GM12878 (cell line): ENCODE results near the gene TRHDE. TPM values are rescaled to one million over a fixed set of nuclear protein-coding genes. Genes with fewer than 3 reads are reported as not detected.

Experiments
- ATAC-seq: fragments of 200-7000 bp; cut with Tn5 transposase; 3 replicates; pipeline ENCODE4 v1.9.1; 2020; ENCODE audit warnings: mild to moderate bottlenecking, moderate library complexity
- BruUV-seq: library from RNA; stranded (reverse); fragments of 400-500 nt; replicated peaks from 2 replicates; lab custom pipeline; 2021; lab: Mats Ljungman, UMichigan
- CTCF ChIA-PET: fragments of 300-600 bp; sonication (Branson Sonifier 250); formaldehyde crosslinking; extraction: SDS; loops from one replicate; lab custom pipeline; 2021; ENCODE audit warnings: inconsistent platforms; lab: Yijun Ruan, JAX
- POLR2A ChIA-PET: fragments of 350-600 bp; formaldehyde crosslinking; extraction: SDS; loops from one replicate; lab custom pipeline; 2021; ENCODE audit warnings: inconsistent platforms; lab: Charles Lee
- RAD21 ChIA-PET: fragments of 300-600 bp; sonication (Branson Sonifier 250); formaldehyde crosslinking; loops from one replicate; lab custom pipeline; 2023; ENCODE audit warnings: antibody characterized with exemption; ENCODE audit not compliant: unreplicated experiment; lab: Charles Lee
- SMC1A ChIA-PET: fragments of 300-600 bp; sonication (Branson Sonifier 250); formaldehyde crosslinking; loops from one replicate; lab custom pipeline; 2023; ENCODE audit not compliant: unreplicated experiment, uncharacterized antibody; lab: Charles Lee
- DNase-seq: peaks from one replicate; pipeline ENCODE4 v3.0.0-alpha.2; 2011; ENCODE audit warnings: low read depth, low spot score
- FAIRE-seq: peaks from 3 replicates; lab custom pipeline; 2011; peaks lifted over from hg19 to GRCh38; lab: Jason Lieb, UNC
- H2AFZ ChIP-seq: 2 replicates; pipeline ENCODE4 v1.6.0; 2011; ENCODE audit warnings: low read depth, low read length, control low read depth; ENCODE audit not compliant: control insufficient read depth
- H3K27ac ChIP-seq: 2 replicates; pipeline ENCODE4 v1.5.1; 2011; ENCODE audit warnings: control low read depth; ENCODE audit not compliant: control insufficient read depth, insufficient read depth
- H3K27me3 ChIP-seq, 2 experiments: replicated peaks in 1 of 2; 2 replicates each; pipeline versions ENCODE4 v1.6.0 to v1.6.1; 2011; ENCODE audit warnings: low read length in 1 of 2; ENCODE audit not compliant: control insufficient read depth in 2 of 2, insufficient read depth in 2 of 2
- H3K36me3 ChIP-seq, 2 experiments: 2 replicates each; pipeline ENCODE4 v1.5.1; 2011; ENCODE audit warnings: low read length in 1 of 2; ENCODE audit not compliant: control insufficient read depth in 2 of 2, insufficient read depth in 2 of 2
- H3K4me1 ChIP-seq: 2 replicates; pipeline ENCODE4 v1.6.1; 2011; ENCODE audit warnings: mild to moderate bottlenecking, low read length, moderate library complexity, mixed read lengths; ENCODE audit not compliant: control insufficient read depth, insufficient read depth
- H3K4me2 ChIP-seq: 2 replicates; pipeline ENCODE4 v1.6.0; 2011; ENCODE audit warnings: control low read depth; ENCODE audit not compliant: control insufficient read depth, insufficient read depth
- H3K4me3 ChIP-seq: fragments of 200-600 bp; sonication (generic); 2 replicates; pipeline ENCODE4 v1.5.1; 2016
- H3K79me2 ChIP-seq: 2 replicates; pipeline ENCODE4 v1.6.0; 2011; ENCODE audit warnings: low read length; ENCODE audit not compliant: control insufficient read depth, insufficient read depth
- H3K9ac ChIP-seq: 2 replicates; pipeline ENCODE4 v1.8.0; 2011; ENCODE audit warnings: low read length, control low read depth, mixed read lengths; ENCODE audit not compliant: control insufficient read depth, insufficient read depth
- H3K9me3 ChIP-seq: replicated peaks from 3 replicates; pipeline ENCODE4 v1.5.1; 2011; ENCODE audit warnings: mild to moderate bottlenecking, low read length; ENCODE audit not compliant: control insufficient read depth, insufficient read depth
- H4K20me1 ChIP-seq: 2 replicates; pipeline ENCODE4 v1.6.0; 2011; ENCODE audit not compliant: control insufficient read depth, insufficient read depth
- CREB1 ChIP-seq: IDR thresholded peaks from 2 replicates; pipeline ENCODE4 v1.6.1; 2012; ENCODE audit warnings: low read depth, mild to moderate bottlenecking, inconsistent platforms
- HDGF ChIP-seq: fragments of 450-650 bp; IDR thresholded peaks from 2 replicates; pipeline ENCODE4 v1.6.1; 2016; ENCODE audit warnings: antibody characterized with exemption
- IRF3 ChIP-seq: fragments of 450-650 bp; IDR thresholded peaks from 2 replicates; pipeline ENCODE4 v1.6.1; 2014; ENCODE audit warnings: mild to moderate bottlenecking
- NFYA ChIP-seq: IDR thresholded peaks from 2 replicates; pipeline ENCODE4 v1.6.1; 2011; ENCODE audit warnings: low read depth, mild to moderate bottlenecking, low read length, improper control_type of control experiment, borderline replicate concordance
- NKRF ChIP-seq: fragments of 450-650 bp; conservative IDR thresholded peaks from 2 replicates; pipeline ENCODE4 v1.6.1; 2017; ENCODE audit warnings: mild to moderate bottlenecking, moderate library complexity
- NR2F1 ChIP-seq: fragments of 450-650 bp; conservative IDR thresholded peaks from 2 replicates; pipeline ENCODE4 v1.6.1; 2017; ENCODE audit warnings: mild to moderate bottlenecking
- POLR2A ChIP-seq: IDR thresholded peaks from 2 replicates; pipeline ENCODE4 v1.6.1; 2011; ENCODE audit warnings: low read depth, mild to moderate bottlenecking, low read length
- POU2F2 ChIP-seq: IDR thresholded peaks from 3 replicates; pipeline ENCODE4 v1.6.1; 2011; ENCODE audit warnings: low read depth, mild to moderate bottlenecking, low read length, borderline replicate concordance
- RCOR1 ChIP-seq: conservative IDR thresholded peaks from 2 replicates; pipeline ENCODE4 v1.6.1; 2012; ENCODE audit warnings: low read depth, low read length, improper control_type of control experiment
- RELA ChIP-seq: fragments of 450-650 bp; IDR thresholded peaks from 2 replicates; pipeline ENCODE4 v1.8.0; 2014; ENCODE audit warnings: borderline replicate concordance; ENCODE audit not compliant: partially characterized antibody
- RUNX3 ChIP-seq: IDR thresholded peaks from 2 replicates; pipeline ENCODE4 v1.6.1; 2012; ENCODE audit warnings: low read length, inconsistent platforms
- SREBF1 ChIP-seq: IDR thresholded peaks from 2 replicates; pipeline ENCODE4 v1.6.1; 2012; ENCODE audit warnings: mild to moderate bottlenecking, low read length
- STAT3 ChIP-seq: IDR thresholded peaks from 2 replicates; pipeline ENCODE4 v1.6.1; 2011; ENCODE audit warnings: low read depth, low read length, improper control_type of control experiment
- SUPT20H ChIP-seq: IDR thresholded peaks from 2 replicates; pipeline ENCODE4 v1.6.1; 2011; ENCODE audit warnings: low read depth, mild to moderate bottlenecking, low read length, moderate library complexity, borderline replicate concordance; ENCODE audit not compliant: control insufficient read depth
- WGBS: methylation state at CpG from one replicate; pipeline ENCODE4 v1.1.6; 2016; ENCODE audit warnings: low lambda C conversion rate; ENCODE audit not compliant: insufficient replicate concordance, insufficient coverage; ENCODE audit errors: missing lambda C conversion rate; 5-methylcytosine and 5-hydroxymethylcytosine counted together
- in situ Hi-C: fragments of 300-500 bp; cut with MboI; formaldehyde crosslinking; loops from 9 replicates; pipeline ENCODE4 v1.14.3; 2018; ENCODE audit warnings: mixed read lengths
- intact Hi-C: fragments of 100-400 bp; cut with micrococcal nuclease; formaldehyde crosslinking; loops from one replicate; pipeline ENCODE4 v1.14.2; 2022; ENCODE audit not compliant: unreplicated experiment
- polyA plus RNA-seq, 11 experiments: library from polyadenylated mRNA; depleted of rRNA in 4 of 11; unstranded in 6 of 11; stranded (reverse) in 5 of 11; fragments of >200 nt; fragmentation: Nextera tagmentation in 4 of 11; fragmentation: Illumina TruSeq in 1 of 11; extraction: Ambion mirVana in 4 of 11; extraction: Trizol in 1 of 11; gene quantifications; 1 replicate in 1 of 11; 2 replicates in 10 of 11; pipeline versions ENCODE4 v1.2.1 to v1.2.3, GENCODE V29; 2011 to 2016; ENCODE audit warnings: inconsistent platforms in 2 of 11, missing spikeins in 2 of 11, low read depth in 1 of 11
- total RNA-seq, 4 experiments: library from RNA; depleted of rRNA in 3 of 4; stranded (reverse); fragments of >200 nt in 3 of 4; fragmentation: Illumina TruSeq in 1 of 4; extraction: Trizol in 1 of 4; gene quantifications; 2 replicates each; pipeline versions ENCODE4 v1.2.1 to v1.2.3, GENCODE V29; 2013 to 2021
- TF ChIP-seq, protein P1 (sequence below): IDR thresholded peaks from 2 replicates; pipeline ENCODE4 v1.6.1; 2012; ENCODE audit warnings: low read depth, low read length, improper control_type of control experiment

TRHDE gene
- total and polyA plus RNA-seq, 10 of the 15 experiments (the other 5 are each of a cell fraction or from before 2014, with no cell fraction given): not detected

DNA sequence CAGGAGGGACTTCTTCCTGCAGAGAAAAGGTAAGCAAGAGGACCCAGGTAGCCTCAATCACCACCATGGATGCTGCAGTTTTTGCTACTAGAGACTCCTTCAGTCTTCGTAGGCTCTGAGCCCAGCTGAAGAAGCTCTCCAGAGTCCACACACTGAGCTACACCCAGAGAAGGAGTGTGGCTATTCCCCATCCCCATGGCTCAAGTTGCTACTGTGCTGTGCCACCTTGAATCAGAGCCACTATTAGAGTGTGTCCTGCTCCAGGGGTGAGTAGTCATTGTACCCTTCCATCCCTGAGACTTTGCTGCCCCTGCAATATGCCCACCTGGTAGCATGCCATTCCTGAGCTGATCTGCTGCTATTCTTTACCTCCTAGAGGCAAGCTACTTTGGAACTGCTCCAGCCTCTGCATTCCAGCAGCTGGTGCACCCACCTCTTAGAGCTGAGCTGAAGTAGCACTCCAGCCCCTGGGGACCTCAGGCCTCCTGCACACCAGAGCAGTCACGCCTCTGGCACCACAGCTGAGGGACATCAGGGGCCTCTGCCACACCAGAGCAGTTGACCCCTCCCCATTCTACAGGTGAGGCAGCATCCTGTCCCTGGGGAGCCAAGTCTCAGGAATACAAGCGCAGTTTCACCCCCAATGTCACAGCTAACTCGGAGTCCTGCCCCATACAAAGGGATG lies 213.0 kb downstream of the TRHDE start (continued):
- TF ChIP-seq NKRF (no peak), NR2F1 (no peak), SREBF1 (no peak)

- in situ Hi-C loops (no loop called here), intact Hi-C loops (no loop called here)
- 42% methylated on average over 4 of the region's 4 CpGs for WGBS
- ATAC-seq (no peak), FAIRE-seq (no peak)
- BruUV-seq: no TSS peak
- ChIA-PET RAD21 (no interaction called here), POLR2A (no interaction called here), SMC1A (no interaction called here), CTCF (no interaction called here)
- H4K20me1 ChIP-seq: no peaks in the 10 kb centered on the region
- H3K4me2 ChIP-seq: no peak overlapping the region
- H3K27ac ChIP-seq: no peak overlapping the region
- no peaks in the 10 kb centered on the region for H3K9me3 ChIP-seq
- H3K4me1 ChIP-seq: no peaks in the 10 kb centered on the region
- H2AFZ ChIP-seq: no peak overlapping the region
- no peaks in the 10 kb centered on the region for H3K27me3 ChIP-seq
- H3K36me3 ChIP-seq: no peaks in the 10 kb centered on the region
- TF ChIP-seq RUNX3 (no peak), NFYA (no peak), RELA (no peak), CREB1 (no peak), POU2F2 (no peak), IRF3 (no peak), SUPT20H (no peak), RCOR1 (no peak), POLR2A (no peak), STAT3 (no peak), HDGF (no peak)
- TF ChIP-seq, protein P1, sequence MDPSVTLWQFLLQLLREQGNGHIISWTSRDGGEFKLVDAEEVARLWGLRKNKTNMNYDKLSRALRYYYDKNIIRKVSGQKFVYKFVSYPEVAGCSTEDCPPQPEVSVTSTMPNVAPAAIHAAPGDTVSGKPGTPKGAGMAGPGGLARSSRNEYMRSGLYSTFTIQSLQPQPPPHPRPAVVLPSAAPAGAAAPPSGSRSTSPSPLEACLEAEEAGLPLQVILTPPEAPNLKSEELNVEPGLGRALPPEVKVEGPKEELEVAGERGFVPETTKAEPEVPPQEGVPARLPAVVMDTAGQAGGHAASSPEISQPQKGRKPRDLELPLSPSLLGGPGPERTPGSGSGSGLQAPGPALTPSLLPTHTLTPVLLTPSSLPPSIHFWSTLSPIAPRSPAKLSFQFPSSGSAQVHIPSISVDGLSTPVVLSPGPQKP: no peak
- TF ChIP-seq, all 136 proteins: peak for 0
- DNase-seq: no peak
- no peak overlapping the region for H3K9ac ChIP-seq
- no peaks in the 10 kb centered on the region for H3K79me2 ChIP-seq
- H3K4me3 ChIP-seq: no peak overlapping the region
Measured at GRCh38 chr12:72491426-72491825, 219.3 kb downstream of the TRHDE start.
